Activated T-helper 2 cell treated with anti-CD3 and anti-CD28 coated beads, Interferon-gamma antibody, Interleukin-2, Interleukin-4, amounts not matched to agents 10 μg/mL and 5 μg/mL and 100 μg/mL, durations not matched to agents 14 hours and 24 hours and 36 hours (primary cell): ENCODE data around the gene LMAN1L. TPM values are rescaled to one million over a fixed set of nuclear protein-coding genes. Genes with fewer than 3 reads are reported as not detected.

Experiments
- DNase-seq: peaks from one replicate; pipeline ENCODE4 v3.0.0; 2021; ENCODE audit warnings: low spot score
- H3K27ac Mint-ChIP-seq: one replicate; pipeline ENCODE4 v1.8.0; 2021; ENCODE audit warnings: mixed read lengths
- H3K27me3 Mint-ChIP-seq: one replicate; pipeline ENCODE4 v1.8.0; 2021; ENCODE audit warnings: low read depth, mixed read lengths
- H3K36me3 Mint-ChIP-seq: one replicate; pipeline ENCODE4 v1.8.0; 2021; ENCODE audit warnings: low read depth, mixed read lengths
- H3K4me1 Mint-ChIP-seq: one replicate; pipeline ENCODE4 v1.8.0; 2021; ENCODE audit warnings: low read depth, mixed read lengths
- H3K4me3 Mint-ChIP-seq: one replicate; pipeline ENCODE4 v1.8.0; 2021; ENCODE audit warnings: low read depth, mild to moderate bottlenecking, moderate library complexity, mixed read lengths
- H3K9me3 Mint-ChIP-seq: one replicate; pipeline ENCODE4 v1.8.0; 2021; ENCODE audit warnings: mixed read lengths
- intact Hi-C: fragments of 100-400 bp; cut with micrococcal nuclease; formaldehyde crosslinking; loops from one replicate; pipeline ENCODE4 v1.15.1; 2023
- total RNA-seq: library from RNA; stranded (reverse); gene quantifications from 2 replicates; pipeline ENCODE4 v1.2.3, GENCODE V29; 2022

Gene LMAN1L
- total RNA-seq, 1 donor from 2014 or later, result 0.32 TPM

GRCh38 chr15:74800559-74801094, 12.0 kb upstream of the LMAN1L start:
- Mint-ChIP-seq H3K9me3 (no peaks in the 10 kb centered on the region), H3K4me1 (peaks cover 23% of the 10 kb centered on the region), H3K27ac (no peak overlapping the region), H3K4me3 (no peak overlapping the region), H3K36me3 (peaks cover 69% of the 10 kb centered on the region), H3K27me3 (no peaks in the 10 kb centered on the region)
- intact Hi-C loops, result loop anchor here (1.0 kb wide), 1 partner anchor 29 kb away; no protein-coding TSS in a partner anchor
- DNase-seq, result no peak

GRCh38 chr15:74801311-74801997, 11.2 kb upstream of the LMAN1L start:
- Mint-ChIP-seq H3K4me1 (peaks cover 19% of the 10 kb centered on the region), H3K27me3 (no peaks in the 10 kb centered on the region), H3K36me3 (peaks cover 63% of the 10 kb centered on the region), H3K9me3 (no peaks in the 10 kb centered on the region), H3K4me3 (no peak overlapping the region), H3K27ac (no peak overlapping the region)
- intact Hi-C loops, result no loop called here
- DNase-seq, result no peak

- Mint-ChIP-seq H3K4me1 (peaks cover 24% of the 10 kb centered on the region), H3K27me3 (no peaks in the 10 kb centered on the region), H3K9me3 (no peaks in the 10 kb centered on the region), H3K4me3 (no peak overlapping the region), H3K36me3 (peaks cover 61% of the 10 kb centered on the region), H3K27ac (no peak overlapping the region)
- DNase-seq, result no peak
- intact Hi-C loops, result no loop called here
Observed at GRCh38 chr15:74802290-74802689, 10.3 kb upstream of the LMAN1L start.

GRCh38 chr15:74802862-74803447, 9.7 kb upstream of the LMAN1L start:
- intact Hi-C loops, result no loop called here
- Mint-ChIP-seq H3K27me3 (no peaks in the 10 kb centered on the region), H3K36me3 (peaks cover 59% of the 10 kb centered on the region), H3K27ac (no peak overlapping the region), H3K4me1 (peaks cover 25% of the 10 kb centered on the region), H3K9me3 (no peaks in the 10 kb centered on the region), H3K4me3 (no peak overlapping the region)
- DNase-seq, result no peak

GRCh38 chr15:74804935-74805334, 7.7 kb upstream of the LMAN1L start:
- peaks cover 44% of the 10 kb centered on the region for H3K36me3 Mint-ChIP-seq
- no peaks in the 10 kb centered on the region for H3K9me3 Mint-ChIP-seq
- no peaks in the 10 kb centered on the region for H3K27me3 Mint-ChIP-seq
- no peak for DNase-seq
- peak overlapping the region; percentile 36 for H3K27ac Mint-ChIP-seq
- H3K4me1 Mint-ChIP-seq, result peaks cover 13% of the 10 kb centered on the region
- H3K4me3 Mint-ChIP-seq, result no peak overlapping the region
- intact Hi-C loops, result no loop called here

- no peak overlapping the region for H3K4me3 Mint-ChIP-seq
- no peak for DNase-seq
- no peak overlapping the region for H3K27ac Mint-ChIP-seq
- H3K27me3 Mint-ChIP-seq, result no peaks in the 10 kb centered on the region
- H3K9me3 Mint-ChIP-seq, result no peaks in the 10 kb centered on the region
- peaks cover 10% of the 10 kb centered on the region for H3K4me1 Mint-ChIP-seq
- H3K36me3 Mint-ChIP-seq, result peaks cover 22% of the 10 kb centered on the region
- intact Hi-C loops, result no loop called here
Observed at GRCh38 chr15:74807282-74807681, 5.4 kb upstream of the LMAN1L start.

GRCh38 chr15:74808078-74808839, 4.4 kb upstream of the LMAN1L start:
- H3K27ac Mint-ChIP-seq, result no peak overlapping the region
- H3K27me3 Mint-ChIP-seq, result peaks cover 2% of the 10 kb centered on the region
- intact Hi-C loops, result no loop called here
- no peaks in the 10 kb centered on the region for H3K9me3 Mint-ChIP-seq
- H3K36me3 Mint-ChIP-seq, result peaks cover 14% of the 10 kb centered on the region
- no peak overlapping the region for H3K4me3 Mint-ChIP-seq
- DNase-seq, result no peak
- peaks cover 10% of the 10 kb centered on the region for H3K4me1 Mint-ChIP-seq

GRCh38 chr15:74808840-74809229, 3.8 kb upstream of the LMAN1L start:
- Mint-ChIP-seq H3K27me3 (peaks cover 2% of the 10 kb centered on the region), H3K36me3 (peaks cover 9% of the 10 kb centered on the region), H3K4me1 (peaks cover 10% of the 10 kb centered on the region), H3K27ac (no peak overlapping the region), H3K4me3 (no peak overlapping the region), H3K9me3 (no peaks in the 10 kb centered on the region)
- no peak for DNase-seq
- intact Hi-C loops, result no loop called here

- Mint-ChIP-seq H3K27me3 (peaks cover 2% of the 10 kb centered on the region), H3K4me3 (no peak overlapping the region), H3K9me3 (no peaks in the 10 kb centered on the region), H3K4me1 (peaks cover 10% of the 10 kb centered on the region), H3K36me3 (peaks cover 5% of the 10 kb centered on the region), H3K27ac (no peak overlapping the region)
- intact Hi-C loops, result no loop called here
- DNase-seq, result no peak
Observed at GRCh38 chr15:74809242-74809641, 3.4 kb upstream of the LMAN1L start.

- Mint-ChIP-seq H3K4me3 (no peak overlapping the region), H3K9me3 (no peaks in the 10 kb centered on the region), H3K27me3 (peaks cover 2% of the 10 kb centered on the region), H3K4me1 (peaks cover 10% of the 10 kb centered on the region), H3K27ac (no peak overlapping the region), H3K36me3 (peaks cover under 1% of the 10 kb centered on the region)
- DNase-seq, result no peak
- intact Hi-C loops, result no loop called here
Observed at GRCh38 chr15:74809956-74810355, 2.7 kb upstream of the LMAN1L start.

- DNase-seq, result no peak
- intact Hi-C loops, result no loop called here
Observed at GRCh38 chr15:74815121-74815934, 2.7 kb downstream of the LMAN1L start.

GRCh38 chr15:74815961-74816360, 3.3 kb downstream of the LMAN1L start:
- Mint-ChIP-seq H3K4me3 (no peak overlapping the region), H3K9me3 (no peaks in the 10 kb centered on the region), H3K36me3 (no peaks in the 10 kb centered on the region), H3K27me3 (peaks cover 2% of the 10 kb centered on the region), H3K27ac (no peak overlapping the region), H3K4me1 (peaks cover 10% of the 10 kb centered on the region)
- DNase-seq, result no peak
- intact Hi-C loops, result no loop called here

More at GRCh38 chr15:74815121-74815934, 2.7 kb downstream of the LMAN1L start:
- peaks cover 2% of the 10 kb centered on the region for H3K27me3 Mint-ChIP-seq
- no peaks in the 10 kb centered on the region for H3K9me3 Mint-ChIP-seq
- H3K36me3 Mint-ChIP-seq, result no peaks in the 10 kb centered on the region
- H3K4me1 Mint-ChIP-seq, result peaks cover 10% of the 10 kb centered on the region
- H3K4me3 Mint-ChIP-seq, result no peak overlapping the region
- H3K27ac Mint-ChIP-seq, result no peak overlapping the region
